ENCODE results near the gene HOXA13.

Gene HOXA13

DNA sequence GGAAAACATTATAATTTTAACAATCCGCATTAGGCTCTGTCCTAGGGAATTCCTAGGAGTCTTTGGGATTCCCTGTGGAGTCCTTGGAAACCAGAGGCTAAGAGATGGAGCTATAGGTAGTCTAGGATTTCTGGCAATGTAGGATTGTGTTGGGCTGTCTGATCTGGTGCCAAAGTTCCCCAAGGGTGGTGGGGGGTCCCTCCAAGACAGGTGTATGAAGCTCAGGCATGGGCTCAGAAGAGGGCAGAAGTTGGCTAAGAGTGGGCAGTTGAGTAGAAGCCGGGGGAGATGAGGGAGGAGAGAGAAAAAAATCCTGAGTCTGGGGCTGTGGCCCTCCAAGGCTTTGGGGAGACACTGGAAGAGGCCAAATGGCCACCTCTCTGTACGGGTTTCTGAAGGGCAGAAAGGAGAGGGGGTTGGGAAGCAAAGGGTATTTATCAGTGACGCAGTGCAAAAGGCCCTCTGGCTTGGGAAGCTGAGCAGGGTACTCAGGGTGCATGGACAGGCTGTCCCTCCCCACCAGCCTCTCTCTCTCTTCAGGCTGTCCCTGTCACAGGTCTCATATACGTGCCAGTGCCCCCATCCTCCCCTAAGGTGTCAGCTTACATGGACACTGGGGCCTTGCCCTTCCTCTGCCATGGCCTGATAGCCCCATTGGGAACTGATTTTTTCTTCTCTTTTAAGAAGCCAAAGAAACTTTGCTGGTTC, 53.2 kb downstream of the HOXA13 start (continued):
- no peak for TF ChIP-seq ZNF280C (tag by site-specific recombination; IDR thresholded peaks at IDR 0.05)
- TF ChIP-seq, protein P1, sequence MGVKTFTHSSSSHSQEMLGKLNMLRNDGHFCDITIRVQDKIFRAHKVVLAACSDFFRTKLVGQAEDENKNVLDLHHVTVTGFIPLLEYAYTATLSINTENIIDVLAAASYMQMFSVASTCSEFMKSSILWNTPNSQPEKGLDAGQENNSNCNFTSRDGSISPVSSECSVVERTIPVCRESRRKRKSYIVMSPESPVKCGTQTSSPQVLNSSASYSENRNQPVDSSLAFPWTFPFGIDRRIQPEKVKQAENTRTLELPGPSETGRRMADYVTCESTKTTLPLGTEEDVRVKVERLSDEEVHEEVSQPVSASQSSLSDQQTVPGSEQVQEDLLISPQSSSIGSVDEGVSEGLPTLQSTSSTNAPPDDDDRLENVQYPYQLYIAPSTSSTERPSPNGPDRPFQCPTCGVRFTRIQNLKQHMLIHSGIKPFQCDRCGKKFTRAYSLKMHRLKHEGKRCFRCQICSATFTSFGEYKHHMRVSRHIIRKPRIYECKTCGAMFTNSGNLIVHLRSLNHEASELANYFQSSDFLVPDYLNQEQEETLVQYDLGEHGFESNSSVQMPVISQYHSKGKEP (tag by site-specific recombination; IDR thresholded peaks at IDR 0.05): no peak
- no peak for TF ChIP-seq ZNF239 (tag by site-specific recombination; IDR thresholded peaks at IDR 0.05)
- TF ChIP-seq ZNF133 (tag by site-specific recombination; IDR thresholded peaks at IDR 0.05): no peak
- TF ChIP-seq ZFHX2 (tag by site-specific recombination; conservative IDR thresholded peaks at IDR 0.05): no peak
- TF ChIP-seq ZNF629 (tag by site-specific recombination; IDR thresholded peaks at IDR 0.05): no peak
- no peak; the same call in 1 of the 2 replicates for TF ChIP-seq ZNF394 (tag by site-specific recombination; IDR thresholded peaks at IDR 0.05; ENCODE audit: borderline replicate concordance)
- TF ChIP-seq ZNF2 (tag by site-specific recombination; IDR thresholded peaks at IDR 0.05): no peak
- no peak for TF ChIP-seq HOXD13 (CRISPR knock-in tag; IDR thresholded peaks at IDR 0.05; ENCODE audit: borderline replicate concordance)
- TF ChIP-seq MYNN (tag by site-specific recombination; IDR thresholded peaks at IDR 0.05; ENCODE audit: borderline replicate concordance): no peak
- no peak for TF ChIP-seq ZSCAN4 (tag by site-specific recombination; IDR thresholded peaks at IDR 0.05)
- TF ChIP-seq ZNF16 (tag by site-specific recombination; IDR thresholded peaks at IDR 0.05; ENCODE audit: low read depth): no peak
- TF ChIP-seq ZNF132 (tag by site-specific recombination; IDR thresholded peaks at IDR 0.05; ENCODE audit: borderline replicate concordance): no peak

DNA sequence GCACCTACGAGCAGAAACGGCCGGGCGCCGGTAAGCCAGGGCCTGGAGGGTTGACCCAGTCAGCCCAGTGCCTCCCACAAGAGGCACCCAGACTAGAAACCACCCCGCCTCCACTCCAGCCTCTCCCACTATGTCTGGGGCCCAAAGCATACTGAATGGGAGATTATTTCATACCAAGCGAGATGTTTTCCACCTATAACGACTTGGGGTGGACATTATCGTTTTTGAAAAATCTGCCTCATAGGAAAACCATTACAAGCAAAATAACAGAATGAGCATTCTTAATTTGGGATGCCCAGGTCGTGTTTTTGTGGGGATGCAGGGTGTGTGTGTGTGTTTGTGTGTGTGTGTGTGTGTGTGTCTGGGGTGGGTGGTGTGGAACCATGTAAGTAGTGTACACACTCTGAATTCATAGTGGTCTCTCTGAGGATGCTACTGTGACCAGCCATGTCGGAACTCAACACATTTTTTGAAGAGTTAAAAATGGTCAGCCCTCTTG, 53.9 kb downstream of the HOXA13 start:
- Histone ChIP-seq H3K4me1 (ENCODE audit: control insufficient read depth, insufficient read depth, low read length) (peaks cover 16% of the 10 kb centered on the region), H3K4me3 (ENCODE audit: low read depth, low read length) (no peak overlapping the region), H3K9me3 (ENCODE audit: control insufficient read depth, insufficient read depth, low read depth, low read length) (no peaks in the 10 kb centered on the region), H3K27ac (ENCODE audit: extremely low read depth, low read depth, low read length) (peak overlapping the region; percentile 99), H3K36me3 (ENCODE audit: control insufficient read depth in 2 of 2, insufficient read depth in 1 of 2, low read length in 2 of 2) (peaks cover 0 to 70% of the 10 kb centered on the region in 2 experiments; a peak in 2 of 3 replicates)
- CTCF ChIA-PET: interaction anchor here (0.5 to 4.1 kb wide), 6 partner anchors 292 to 1146 kb away, joined by 3 to 34 read pairs (median 4); no protein-coding TSS in a partner anchor
- POLR2A ChIA-PET: interaction anchor here (1.6 kb wide), 1 partner anchor 24 kb away, joined by 3 read pairs; no protein-coding TSS in a partner anchor
- peak; percentile 54; the same call in 1 of the 2 replicates for TF ChIP-seq EGR2 (tag by site-specific recombination; IDR thresholded peaks at IDR 0.05; ENCODE audit: low read depth)
- 0 out of 2 replicates have a peak, but pooled peaks have one; percentile 12 for TF ChIP-seq PRDM6 (tag by site-specific recombination; IDR thresholded peaks at IDR 0.05)
- TF ChIP-seq ZFP69B (tag by site-specific recombination; IDR thresholded peaks at IDR 0.05): peak; percentile 32; the same call in 1 of the 2 replicates
- TF ChIP-seq IKZF3 (tag by site-specific recombination; IDR thresholded peaks at IDR 0.05): no peak
- peak; percentile 0; the same call in 1 of the 2 replicates for TF ChIP-seq ZBTB17 (tag by site-specific recombination; IDR thresholded peaks at IDR 0.05)
- no peak for TF ChIP-seq GLI2 (tag by site-specific recombination; IDR thresholded peaks at IDR 0.05; ENCODE audit: borderline replicate concordance, low read depth)
- no peak for TF ChIP-seq ZNF354C (tag by site-specific recombination; IDR thresholded peaks at IDR 0.05; ENCODE audit: borderline replicate concordance, low read depth)
- TF ChIP-seq ZNF18 (tag by site-specific recombination; IDR thresholded peaks at IDR 0.05): 0 out of 2 replicates have a peak, but pooled peaks have one; percentile 27
- TF ChIP-seq ZFHX2 (tag by site-specific recombination; conservative IDR thresholded peaks at IDR 0.05): peak; percentile 62
- 0 out of 2 replicates have a peak, but pooled peaks have one; percentile 18 for TF ChIP-seq SP7 (tag by site-specific recombination; IDR thresholded peaks at IDR 0.05)
- no peak for TF ChIP-seq WT1 (tag by site-specific recombination; IDR thresholded peaks at IDR 0.05)
- TF ChIP-seq ZSCAN4 (tag by site-specific recombination; IDR thresholded peaks at IDR 0.05): peak; percentile 89
- TF ChIP-seq OSR2 (tag by site-specific recombination; IDR thresholded peaks at IDR 0.05): peak; percentile 22; the same call in 1 of the 2 replicates
- TF ChIP-seq SP2 (tag by site-specific recombination; IDR thresholded peaks at IDR 0.05): peak; percentile 39
